Right cardiac atrium (tissue), 5 donors: ENCODE data around the gene INO80. TPM values are rescaled to one million over a fixed set of nuclear protein-coding genes. Genes with fewer than 3 reads are reported as not detected.

Experiments
- ATAC-seq, 2 donors: fragments of 200-7000 bp; cut with Tn5 transposase; one replicate each; pipeline versions ENCODE4 v1.8.0 to v1.9.1; 2020; ENCODE audit warnings: moderate library complexity in 2 of 2, mild to moderate bottlenecking in 1 of 2
- DNase-seq, 3 donors: peaks; one replicate each; pipeline ENCODE4 v3.0.0-alpha.2; 2020
- H3K27ac ChIP-seq: one replicate; pipeline ENCODE4 v1.5.1; 2013; ENCODE audit warnings: mild to moderate bottlenecking, low read length, control low read depth, moderate library complexity
- H3K27me3 ChIP-seq: one replicate; pipeline ENCODE4 v1.6.1; 2013; ENCODE audit not compliant: control insufficient read depth, insufficient read depth
- H3K4me1 ChIP-seq: one replicate; pipeline ENCODE4 v1.6.1; 2013; ENCODE audit warnings: low read length; ENCODE audit not compliant: control insufficient read depth, insufficient read depth
- H3K4me3 ChIP-seq: one replicate; pipeline ENCODE4 v1.5.1; 2013; ENCODE audit warnings: low read length, control low read depth
- H3K9me3 ChIP-seq: one replicate; pipeline ENCODE4 v1.6.1; 2013; ENCODE audit warnings: low read length; ENCODE audit not compliant: control insufficient read depth
- WGBS: extraction: QIAGEN DNeasy Blood & Tissue Kit; methylation state at CpG from one replicate; pipeline ENCODE4 v1.1.7; 2013; 5-methylcytosine and 5-hydroxymethylcytosine counted together
- intact Hi-C, 4 donors: fragments of 100-400 bp; cut with DNase I; formaldehyde crosslinking; loops; one replicate each; pipeline versions ENCODE4 v1.11.0 to v1.14.0; 2022 to 2023
- polyA plus RNA-seq: library from polyadenylated mRNA; stranded (reverse); fragments of 200-250 nt; gene quantifications from one replicate; pipeline ENCODE4 v1.2.3, GENCODE V29; 2013
- total RNA-seq, 4 donors: library from RNA; stranded (reverse); fragmentation: NEBNext Ultra II Directional; extraction: Animal tissue kit (Norgen Biotek cat#: 25700); gene quantifications; one replicate each; pipeline ENCODE4 v1.2.1, GENCODE V29; 2021
- donor health status: healthy with polysubstance abuse.
- donor health status: DM: no; HTN: yes; CAD: no.
- donor health status: DM: no; HTN: no; CAD: no.
- donor health status: DM: no; HTN: yes; CAD: no; lungs with severe emphysema.
- donor health status: DM: yes; HTN: yes; CAD: no.

Gene INO80
- total and polyA plus RNA-seq, 5 donors = 5.8 to 14.9 (median 12.1) TPM

DNA sequence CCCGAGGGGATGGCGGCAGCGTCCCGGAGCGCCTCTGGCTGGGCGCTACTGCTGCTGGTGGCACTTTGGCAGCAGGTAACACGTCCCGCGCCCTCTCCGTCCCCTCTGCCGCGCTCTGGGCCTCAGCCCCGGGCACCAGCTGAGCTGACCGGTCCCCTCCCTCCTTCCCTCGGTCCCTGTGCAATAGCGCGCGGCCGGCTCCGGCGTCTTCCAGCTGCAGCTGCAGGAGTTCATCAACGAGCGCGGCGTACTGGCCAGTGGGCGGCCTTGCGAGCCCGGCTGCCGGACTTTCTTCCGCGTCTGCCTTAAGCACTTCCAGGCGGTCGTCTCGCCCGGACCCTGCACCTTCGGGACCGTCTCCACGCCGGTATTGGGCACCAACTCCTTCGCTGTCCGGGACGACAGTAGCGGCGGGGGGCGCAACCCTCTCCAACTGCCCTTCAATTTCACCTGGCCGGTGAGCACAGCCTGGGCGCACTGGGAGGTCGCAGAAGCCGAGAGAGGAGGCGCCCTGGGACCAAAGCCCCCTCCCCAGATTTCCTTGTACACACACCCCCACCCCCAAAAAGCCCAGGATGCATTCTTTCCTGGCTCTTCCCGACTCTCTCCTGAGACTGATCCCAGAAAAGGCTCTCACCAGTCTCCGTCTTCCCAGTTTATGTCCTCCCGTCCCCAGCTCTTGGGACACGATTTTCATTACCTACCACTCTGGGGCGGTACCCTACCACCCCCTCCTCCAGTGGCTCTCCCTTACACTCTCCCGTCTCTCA is 186.2 kb downstream of the INO80 start:
- intact Hi-C loops = loop anchor here in 1 of 4 donors (2.0 kb wide), 1 partner anchor 25 kb away; no protein-coding TSS in a partner anchor
- under 1% methylated on average over 56 of the region's 56 CpGs for WGBS
- peak overlapping the region; percentile 27 for H3K27ac ChIP-seq
- H3K27me3 ChIP-seq = no peaks in the 10 kb centered on the region
- H3K9me3 ChIP-seq = no peaks in the 10 kb centered on the region
- DNase-seq (peak in 2 of 3 donors; percentile 82), ATAC-seq (peak; percentile 42 to 51)
- peak overlapping the region; percentile 65 for H3K4me3 ChIP-seq
- H3K4me1 ChIP-seq = peaks cover 2% of the 10 kb centered on the region

Other genes with a start within 250 kb of the INO80 start
- not detected for gene RHOV, start 242.0 kb downstream of the INO80 start, total RNA-seq
- not detected for gene RHOV, start 242.0 kb downstream of the INO80 start, polyA plus RNA-seq
- gene VPS18, start 221.8 kb downstream of the INO80 start, total RNA-seq = 10 to 100 TPM; 17.6 to 21.0 (median 19.4) TPM
- gene VPS18, start 221.8 kb downstream of the INO80 start, polyA plus RNA-seq = 12.7 TPM
- 10 to 100 TPM in 1 of 4 donors, 1 to 10 TPM in 3; 5.9 to 14.4 (median 7.2) TPM for gene DLL4, start 186.9 kb downstream of the INO80 start, total RNA-seq
- 7.2 TPM for gene DLL4, start 186.9 kb downstream of the INO80 start, polyA plus RNA-seq
- 1 to 10 TPM; 1.6 to 2.0 (median 1.7) TPM for gene CHAC1, start 162.8 kb downstream of the INO80 start, total RNA-seq
- 3.2 TPM for gene CHAC1, start 162.8 kb downstream of the INO80 start, polyA plus RNA-seq
- not detected for gene EXD1, start 114.5 kb upstream of the INO80 start, total RNA-seq
- gene EXD1, start 114.5 kb upstream of the INO80 start, polyA plus RNA-seq = not detected
- 100 to 1,000 TPM in 3 of 4 donors, 10 to 100 TPM in 1; 91.2 to 129 (median 111) TPM for gene CHP1, start 115.0 kb upstream of the INO80 start, total RNA-seq
- gene CHP1, start 115.0 kb upstream of the INO80 start, polyA plus RNA-seq = 44.2 TPM
- under 1 TPM in 3 of 4 donors, not detected in 1; 0.25 to 0.71 (median 0.49) TPM for gene OIP5, start 216.3 kb upstream of the INO80 start, total RNA-seq
- gene OIP5, start 216.3 kb upstream of the INO80 start, polyA plus RNA-seq = 0.25 TPM
- gene NUSAP1, start 216.6 kb upstream of the INO80 start, total RNA-seq = 1 to 10 TPM; 1.5 to 3.6 (median 2.5) TPM
- gene NUSAP1, start 216.6 kb upstream of the INO80 start, polyA plus RNA-seq = 0.48 TPM